Measurements from ENCODE around the gene DFFA.
"Not testable (repeated sequence)": the region's sequence is repeated elsewhere in the genome, so short reads cannot be mapped to it uniquely, and the experiment has no call there.

The DFFA gene

DNA sequence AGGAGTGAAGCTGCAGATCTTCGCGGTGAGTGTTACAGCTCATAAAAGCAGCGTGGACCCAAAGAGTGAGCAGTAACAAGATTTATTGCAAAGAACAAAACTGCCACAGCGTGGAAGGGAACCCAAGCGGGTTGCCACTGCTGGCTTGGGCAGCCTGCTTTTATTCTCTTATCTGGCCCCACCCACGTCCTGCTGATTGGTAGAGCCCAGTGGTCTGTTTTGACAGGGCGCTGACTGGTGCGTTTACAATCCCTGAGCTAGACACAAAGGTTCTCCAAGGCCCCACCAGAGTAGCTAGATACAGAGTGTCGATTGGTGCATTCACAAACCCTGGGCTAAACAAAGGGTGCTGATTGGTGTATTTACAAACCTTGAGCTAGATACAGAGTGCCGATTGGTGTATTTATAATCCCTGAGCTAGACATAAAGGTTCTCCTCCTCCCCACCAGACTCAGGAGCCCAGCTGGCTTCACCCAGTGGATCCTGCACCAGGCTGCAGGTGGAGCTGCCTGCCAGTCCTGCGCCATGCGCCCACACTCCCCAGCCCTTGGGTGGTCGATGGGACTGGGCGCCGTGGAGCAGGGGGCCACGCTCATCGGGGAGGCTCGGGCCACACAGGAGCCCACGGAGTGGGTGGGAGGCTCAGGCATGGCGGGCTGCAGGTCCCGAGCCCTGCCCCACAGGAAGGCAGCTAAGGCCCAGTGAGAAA is 46.3 kb downstream of the DFFA start:
- not testable (repeated sequence) for DNase-seq

DNA sequence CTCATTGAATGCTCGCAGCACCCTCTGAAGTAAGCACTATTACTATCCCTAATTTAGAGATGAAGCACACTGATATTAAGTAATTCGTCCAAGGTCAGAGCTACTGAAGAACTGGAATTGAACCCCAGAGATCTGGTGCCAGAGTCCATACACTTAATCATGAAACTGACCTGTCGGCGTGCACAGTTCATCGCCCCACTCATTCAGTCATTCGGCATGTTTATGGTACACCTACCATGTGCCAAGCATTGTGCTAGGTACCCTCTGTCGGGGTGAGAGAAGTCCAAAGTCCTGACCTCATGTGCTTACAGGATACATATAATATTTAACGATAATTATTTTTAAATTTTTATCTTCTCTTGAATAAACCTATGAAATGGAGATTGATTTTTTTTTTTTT is 47.7 kb downstream of the DFFA start:
- no peak for DNase-seq

DNA sequence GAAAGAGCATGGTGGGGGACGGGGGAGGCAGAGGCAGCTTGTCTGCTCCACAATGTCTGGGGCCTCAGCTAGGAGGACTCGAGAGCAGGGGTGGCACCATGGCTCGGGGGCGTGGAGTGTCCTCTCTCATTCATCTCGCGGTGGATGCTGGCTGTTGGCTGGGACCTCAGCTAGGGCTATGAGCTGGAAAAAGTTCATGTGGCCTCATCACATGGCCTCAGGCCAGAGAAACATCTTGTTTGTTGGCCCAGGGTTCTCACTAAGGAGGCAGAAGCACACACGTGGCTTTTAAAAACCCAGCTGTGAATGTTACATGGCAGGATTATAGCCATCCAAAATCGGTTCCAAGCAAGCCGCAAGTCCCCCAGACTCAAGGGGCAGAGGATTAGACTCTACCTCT is 48.3 kb downstream of the DFFA start:
- DNase-seq, result no peak

DNA sequence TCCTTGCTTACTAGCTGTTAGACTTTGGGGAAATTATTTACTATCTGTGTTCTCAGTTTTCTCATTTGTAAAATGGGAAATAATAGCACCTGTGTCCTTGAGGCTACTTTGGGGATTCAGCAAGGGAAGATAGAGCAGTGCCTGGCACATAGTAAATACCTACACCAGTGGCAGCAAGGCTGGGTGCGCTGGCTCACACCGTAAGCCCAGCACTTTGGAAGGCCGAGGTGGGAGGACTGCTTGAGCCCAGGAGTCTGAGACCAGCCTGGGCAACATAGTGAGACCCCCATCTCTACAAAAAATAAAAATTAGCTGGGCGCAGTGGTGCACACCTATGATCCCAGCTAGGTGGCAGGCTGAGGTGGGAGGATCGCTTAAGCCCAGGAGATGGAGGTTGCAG is 50.7 kb downstream of the DFFA start:
- no peak for DNase-seq

DNA sequence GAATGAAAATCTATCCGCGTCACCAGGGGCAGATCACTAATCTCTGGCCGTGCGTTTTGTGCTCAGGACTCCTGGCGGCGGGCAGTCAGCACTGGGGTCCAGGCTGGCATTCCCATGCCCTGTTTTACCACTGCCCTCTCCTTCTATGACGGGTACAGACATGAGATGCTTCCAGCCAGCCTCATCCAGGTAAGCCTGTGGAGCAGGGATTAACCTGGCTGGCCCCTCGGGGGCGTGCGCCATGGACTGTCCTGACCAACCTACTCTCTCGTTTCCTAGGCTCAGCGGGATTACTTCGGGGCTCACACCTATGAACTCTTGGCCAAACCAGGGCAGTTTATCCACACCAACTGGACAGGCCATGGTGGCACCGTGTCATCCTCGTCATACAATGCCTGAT is 53.0 kb downstream of the DFFA start:
- no peak for DNase-seq

DNA sequence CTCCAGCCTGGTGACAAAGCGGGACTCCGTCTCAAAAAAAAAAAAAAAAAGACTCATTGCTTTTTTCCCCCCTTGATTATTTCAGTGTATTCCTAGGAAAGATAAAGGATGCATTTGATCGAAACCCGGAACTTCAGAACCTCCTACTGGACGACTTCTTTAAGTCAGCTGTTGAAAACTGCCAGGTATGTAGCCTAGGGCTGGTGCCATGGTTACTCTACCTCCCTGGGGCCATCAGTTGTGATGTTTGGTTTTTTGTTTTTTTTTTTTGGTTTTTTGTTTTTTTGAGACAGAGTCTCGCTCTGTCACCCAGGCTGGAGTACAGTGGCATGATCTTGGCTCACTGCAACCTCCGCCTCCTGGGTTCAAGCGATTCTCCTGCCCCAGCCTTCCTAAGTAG is 53.6 kb downstream of the DFFA start:
- DNase-seq, result not testable (repeated sequence)

DNA sequence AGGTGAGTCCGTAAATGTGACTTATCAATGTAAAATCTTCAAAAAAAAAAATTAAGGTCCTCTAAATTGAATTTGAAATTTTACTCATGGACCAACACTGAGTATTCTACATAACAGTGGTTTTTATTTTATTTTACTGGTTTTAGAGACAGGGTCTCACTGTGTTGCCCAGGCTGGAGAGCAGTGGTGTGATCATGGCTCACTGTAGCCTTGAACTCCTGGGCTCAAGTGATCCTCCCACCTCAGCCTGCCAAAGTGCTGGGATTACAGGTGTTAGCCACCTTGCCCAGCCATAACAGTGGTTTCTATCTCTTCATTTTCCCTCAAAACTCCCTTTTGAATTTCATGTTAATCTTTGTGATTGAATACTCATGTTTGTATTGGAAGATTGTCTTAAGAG is 56.4 kb downstream of the DFFA start:
- not testable (repeated sequence) for DNase-seq

DNA sequence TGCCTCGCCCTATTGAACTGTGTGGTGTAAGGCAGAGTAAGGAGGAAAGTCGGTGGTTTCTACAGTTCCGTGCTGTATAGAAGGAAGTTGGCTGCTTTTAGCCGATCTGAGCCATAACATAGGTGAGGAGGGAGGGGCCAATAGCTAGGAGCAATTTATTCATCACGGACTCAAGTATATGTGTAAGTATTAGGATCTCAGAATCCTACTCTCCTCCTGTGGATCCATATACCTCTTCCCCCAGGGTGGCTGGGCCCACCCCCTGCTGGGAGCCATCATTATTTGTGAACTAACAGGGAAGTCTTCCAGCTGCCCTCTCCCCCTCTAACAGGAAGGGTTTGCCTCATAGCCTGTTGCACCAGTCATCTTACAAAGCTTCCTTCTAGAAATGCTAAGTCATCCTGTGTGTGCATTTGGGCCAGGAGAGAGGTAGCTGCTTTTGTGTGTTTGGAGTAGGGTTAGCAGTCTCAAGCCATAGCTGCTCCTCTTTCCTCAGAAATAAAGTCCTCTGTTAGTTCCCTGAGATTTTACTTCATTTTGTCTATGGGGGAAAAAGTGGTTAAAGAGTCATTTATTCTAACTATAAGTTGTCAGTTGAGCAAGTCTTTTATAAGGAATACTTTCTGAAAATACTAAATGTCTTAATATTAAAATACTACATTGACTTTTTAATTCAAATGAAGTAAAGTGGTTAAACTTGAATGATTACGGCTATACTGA is 57.0 kb downstream of the DFFA start:
- DNase-seq, result no peak

DNA sequence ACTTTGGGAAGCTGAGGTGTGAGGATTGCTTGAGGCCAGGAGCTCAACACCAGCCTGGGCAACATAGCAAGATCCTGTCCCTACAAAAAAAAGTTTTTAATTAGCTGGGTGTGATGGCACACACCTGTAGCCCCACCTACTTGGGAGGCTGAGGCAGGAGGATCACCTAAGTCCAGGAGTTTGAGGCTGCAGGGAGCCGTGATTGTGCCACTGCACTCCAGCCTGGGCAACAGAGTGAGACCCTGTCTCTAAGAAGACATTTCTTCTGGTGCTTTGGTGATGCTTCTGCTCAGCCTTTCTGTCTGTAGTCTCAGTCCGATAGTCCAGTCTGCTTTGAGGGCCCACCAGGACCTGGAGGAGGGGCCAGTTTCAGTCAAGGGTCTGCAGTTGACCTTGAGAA is 65.1 kb downstream of the DFFA start:
- no peak for DNase-seq
